Testis (tissue), 2 donors: ENCODE data around the gene COL16A1.

ENCODE experiments used
- CTCF ChIP-seq, 3 experiments: fragments of 450-650 bp in 2 of 3; fragments of 200-600 bp in 1 of 3; sonication (generic) in 1 of 3; IDR thresholded peaks; one replicate each; pipeline ENCODE4 v1.5.1; 2016 to 2019; ENCODE audit warnings: antibody characterized with exemption in 3 of 3, mild to moderate bottlenecking in 2 of 3, moderate library complexity in 1 of 3
- POLR2A ChIP-seq: fragments of 450-650 bp; IDR thresholded peaks from one replicate; pipeline ENCODE4 v1.6.1; 2017; ENCODE audit warnings: antibody characterized with exemption, mild to moderate bottlenecking, moderate library complexity

DNA sequence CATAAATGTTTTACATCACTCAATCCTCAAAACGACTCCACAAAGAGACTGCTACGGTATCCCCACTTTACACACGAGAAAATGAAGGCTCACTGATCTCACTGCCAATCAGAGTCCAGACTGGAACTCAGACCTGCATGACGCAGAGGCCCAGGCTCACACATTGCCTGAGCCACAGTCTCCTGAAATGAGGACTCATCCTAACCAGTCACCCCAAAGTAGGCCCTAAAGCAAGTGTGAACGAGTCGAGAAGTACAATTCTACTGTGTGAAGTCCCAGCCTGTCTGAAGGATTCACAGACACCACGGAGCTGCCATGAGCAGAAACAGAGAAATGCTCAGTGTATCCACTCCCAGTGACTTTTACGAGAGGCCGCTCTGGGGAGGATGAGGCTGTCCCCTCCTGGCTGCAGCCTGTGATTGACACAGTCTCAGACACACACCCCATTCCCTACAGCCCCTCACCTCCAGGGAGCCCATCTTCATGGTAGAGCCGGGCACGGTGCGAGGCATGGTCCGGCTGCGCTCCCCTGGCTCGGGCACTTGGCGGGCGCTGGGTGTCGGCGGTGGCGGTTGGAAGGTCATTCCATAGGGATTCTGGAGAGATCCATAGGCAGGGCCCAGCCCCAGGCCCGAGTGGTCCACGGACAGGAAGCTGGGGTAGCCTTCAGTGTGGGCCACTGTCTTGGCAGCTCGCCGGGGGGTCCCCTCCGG lies 26.7 kb upstream of the COL16A1 start:
- TF ChIP-seq POLR2A (no peak), CTCF (IDR thresholded peaks at IDR 0.05) (no peak)
